SK-MEL-5 (cell line): ENCODE measurements around the gene TIMM44. TPM values are rescaled to one million over a fixed set of nuclear protein-coding genes. Genes with fewer than 3 reads are reported as not detected.
"Not testable (repeated sequence)": the region's sequence is repeated elsewhere in the genome, so short reads cannot be mapped to it uniquely, and the experiment has no call there.

ENCODE experiments used
- DNase-seq: peaks from one replicate; pipeline ENCODE4 v3.0.0-alpha.2; 2016; ENCODE audit warnings: low read depth, low spot score
- in situ Hi-C: cut with HindIII; loops from 2 replicates; pipeline ENCODE4 v1.10.0; 2016; ENCODE audit warnings: low sequenced_read_pairs, high pct_unique_total_duplicates, low pct_unique_long_range_greater_than_20kb
- total RNA-seq: library from RNA; depleted of rRNA; stranded (reverse); fragments of >200 nt; shearing (Covaris generic); gene quantifications from 2 replicates; pipeline ENCODE4 v1.2.3, GENCODE V29; 2014

The TIMM44 gene
- total RNA-seq, 1 experiment from 2014 or later = 71.4 TPM

GRCh38 chr19:7921302-7921966, 22.0 kb downstream of the TIMM44 start:
- in situ Hi-C loops = no loop called here
- DNase-seq = no peak

GRCh38 chr19:7920519-7921301, 22.8 kb downstream of the TIMM44 start:
- peak; percentile 93 for DNase-seq
- in situ Hi-C loops = no loop called here

- peak; percentile 88 for DNase-seq
- in situ Hi-C loops = no loop called here
Measured at GRCh38 chr19:7919610-7920518, 23.6 kb downstream of the TIMM44 start, which contains the start of gene SNAPC2. SNAPC2 (plus strand) TSS chr19:7920338; CDS start chr19:7920367, 29 bp downstream.

GRCh38 chr19:7918615-7919421, 24.6 kb downstream of the TIMM44 start:
- in situ Hi-C loops = no loop called here
- DNase-seq = no peak

GRCh38 chr19:7918062-7918614, 25.3 kb downstream of the TIMM44 start:
- DNase-seq, in situ Hi-C loops: not testable (repeated sequence)

- in situ Hi-C loops = no loop called here
- no peak for DNase-seq
Measured at GRCh38 chr19:7917267-7918061, 26.0 kb downstream of the TIMM44 start.

- in situ Hi-C loops = no loop called here
- no peak for DNase-seq
Measured at GRCh38 chr19:7916955-7917266, 26.6 kb downstream of the TIMM44 start.

- in situ Hi-C loops = no loop called here
- DNase-seq = no peak
Measured at GRCh38 chr19:7916103-7916954, 27.1 kb downstream of the TIMM44 start.

- in situ Hi-C loops = no loop called here
- DNase-seq = no peak
Measured at GRCh38 chr19:7915250-7916102, 28.0 kb downstream of the TIMM44 start.

- in situ Hi-C loops = no loop called here
Measured at GRCh38 chr19:7914598-7915045, 28.8 kb downstream of the TIMM44 start, which contains the start of gene TGFBR3L. TGFBR3L (plus strand) TSS chr19:7914830.

GRCh38 chr19:7914099-7914498, 29.4 kb downstream of the TIMM44 start:
- no peak for DNase-seq
- in situ Hi-C loops = no loop called here

More at GRCh38 chr19:7914598-7915045, 28.8 kb downstream of the TIMM44 start, which contains the start of gene TGFBR3L:
- no peak for DNase-seq

- in situ Hi-C loops = no loop called here
- no peak for DNase-seq
Measured at GRCh38 chr19:7913652-7914051, 29.8 kb downstream of the TIMM44 start.

- in situ Hi-C loops = no loop called here
- DNase-seq = no peak
Measured at GRCh38 chr19:7912697-7913564, 30.5 kb downstream of the TIMM44 start.
